TTC549 (cell line): ENCODE data around the gene TNS3.
"Not testable (repeated sequence)": the region's sequence is repeated elsewhere in the genome, so short reads cannot be mapped to it uniquely, and the experiment has no call there.

Experiments
- FAIRE-seq: peaks from 2 replicates; lab custom pipeline; 2012; peaks lifted over from hg19 to GRCh38; lab: Jason Lieb, UNC

Gene TNS3

DNA sequence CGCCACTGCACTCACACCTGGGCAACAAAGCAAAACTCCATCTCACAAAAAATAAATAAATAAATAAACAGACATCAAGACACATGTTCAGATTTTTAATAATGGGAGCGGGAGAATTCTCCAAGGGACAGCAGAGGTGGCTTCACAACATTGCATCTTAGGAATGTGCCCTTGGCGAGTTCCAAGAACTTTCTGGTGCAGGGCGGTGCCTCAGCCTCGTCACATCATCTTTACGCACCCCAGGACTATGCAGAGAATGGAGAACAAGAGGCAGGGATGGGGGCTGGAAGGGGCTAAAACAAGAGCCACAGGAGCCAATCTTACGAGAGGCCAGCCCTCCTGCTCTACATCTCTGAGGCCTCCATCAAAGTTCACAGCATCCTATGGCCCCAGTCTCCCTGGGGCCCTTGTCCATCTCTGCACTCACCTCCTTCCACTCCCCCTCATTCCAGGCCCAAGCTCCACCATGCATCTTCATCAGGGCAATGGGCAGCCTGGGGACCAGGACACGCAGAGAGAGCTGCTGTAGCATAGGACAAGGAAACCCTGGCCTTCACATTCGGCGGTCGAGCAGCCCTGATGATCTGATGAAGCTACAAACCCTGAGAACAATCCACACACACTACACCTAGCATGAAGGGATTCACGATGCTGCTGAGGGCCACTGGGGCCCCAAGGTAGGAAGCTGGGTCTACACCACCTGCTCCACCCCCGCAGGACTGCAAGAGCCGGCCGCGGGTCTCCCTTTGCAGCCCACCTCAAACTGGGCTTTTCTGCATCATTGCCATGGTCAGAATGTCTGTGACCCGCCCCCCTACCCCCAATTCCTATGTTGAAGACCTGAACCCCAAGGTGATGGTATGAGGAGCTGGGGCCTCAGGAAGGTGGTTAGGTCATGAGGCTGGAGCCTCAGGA lies 22.3 kb downstream of the TNS3 start:
- FAIRE-seq = no peak

DNA sequence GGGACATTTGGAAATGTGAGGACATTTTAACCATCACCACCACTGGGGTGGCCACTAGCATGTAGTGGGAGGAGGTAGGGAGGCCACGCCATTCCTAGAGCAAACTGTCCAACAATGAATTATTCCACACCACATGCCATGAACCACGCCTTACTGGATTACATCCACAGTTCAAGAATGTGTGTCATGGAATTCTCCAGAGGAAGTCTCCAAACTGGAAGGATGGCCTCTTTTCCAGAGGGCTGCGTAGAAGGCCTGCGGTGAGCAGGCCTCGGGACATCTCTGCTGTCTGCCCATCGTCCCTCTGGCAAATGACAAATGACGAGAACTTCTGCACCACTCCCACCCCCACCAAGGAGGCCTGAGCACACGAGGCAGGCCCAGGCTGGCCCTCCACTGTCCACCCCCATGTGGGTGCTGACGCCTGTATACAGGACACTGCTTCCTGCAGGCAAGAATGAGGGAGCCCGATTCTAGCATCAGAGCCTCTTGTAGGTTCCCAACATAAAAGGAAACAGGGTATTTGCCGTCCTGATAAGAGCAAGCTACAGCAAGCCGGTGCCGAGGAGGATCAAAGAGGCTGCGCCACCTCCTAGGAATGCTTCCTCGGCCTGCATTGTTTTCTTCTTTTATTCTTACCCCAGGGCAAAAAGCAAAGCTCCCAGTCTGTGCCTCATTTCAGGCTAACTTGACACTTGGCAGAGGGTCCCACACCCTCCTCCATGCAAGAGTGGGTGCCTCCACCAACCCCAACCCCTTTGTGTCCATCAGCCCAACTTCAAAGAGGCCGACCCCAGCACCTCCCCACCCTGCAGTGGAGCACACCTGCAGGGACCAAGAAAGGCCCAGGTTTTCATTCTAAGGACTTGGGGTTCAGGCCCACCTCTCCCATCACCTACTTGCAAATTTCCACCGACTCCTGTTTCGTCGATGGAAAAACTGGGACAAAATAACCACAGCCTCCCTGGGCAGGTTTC lies 23.9 kb downstream of the TNS3 start:
- FAIRE-seq = no peak

- no peak for FAIRE-seq
These were observed 24.6 kb downstream of the TNS3 start for GRCh38 chr7:47557317-47557693.

- no peak for FAIRE-seq
These were observed 25.3 kb downstream of the TNS3 start for GRCh38 chr7:47556511-47557180.

DNA sequence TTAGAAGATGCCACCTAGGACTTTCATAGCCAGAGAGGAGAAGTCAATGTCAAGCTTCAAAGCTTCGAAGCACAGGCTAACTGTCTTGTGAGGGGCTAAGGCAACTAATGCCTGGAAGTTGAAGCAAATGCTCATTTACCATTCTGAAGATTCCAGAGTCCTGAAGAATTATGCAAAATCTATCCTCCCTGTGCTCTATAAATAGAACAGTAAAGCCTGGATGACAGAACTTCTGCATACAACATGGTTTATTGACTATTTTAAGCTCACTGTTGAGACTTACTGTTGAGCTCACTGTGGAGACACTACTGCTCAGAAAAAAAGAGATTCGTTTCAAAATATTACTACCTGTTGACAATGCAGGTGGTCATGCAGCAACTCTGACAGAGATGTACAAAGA lies 28.6 kb downstream of the TNS3 start:
- FAIRE-seq = no peak

DNA sequence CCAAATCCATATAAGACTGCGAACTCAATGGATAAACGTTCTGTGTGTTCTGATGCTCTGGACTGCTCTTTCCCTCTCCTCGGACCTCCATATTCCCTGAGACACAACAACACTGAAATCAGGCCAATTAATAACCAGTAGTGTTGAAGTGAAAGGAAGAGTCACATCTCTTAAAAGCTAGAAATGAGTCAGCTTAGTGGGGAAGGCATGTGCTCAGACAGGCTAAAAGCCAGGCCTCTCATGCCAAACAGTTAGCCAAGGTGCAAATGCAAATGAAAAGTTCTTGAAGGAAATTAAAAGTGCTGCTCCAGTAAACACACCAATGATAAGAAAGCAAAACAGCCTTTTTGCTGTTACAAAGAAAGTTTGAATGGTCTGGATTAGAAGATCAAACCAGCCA lies 29.3 kb downstream of the TNS3 start:
- no peak for FAIRE-seq

DNA sequence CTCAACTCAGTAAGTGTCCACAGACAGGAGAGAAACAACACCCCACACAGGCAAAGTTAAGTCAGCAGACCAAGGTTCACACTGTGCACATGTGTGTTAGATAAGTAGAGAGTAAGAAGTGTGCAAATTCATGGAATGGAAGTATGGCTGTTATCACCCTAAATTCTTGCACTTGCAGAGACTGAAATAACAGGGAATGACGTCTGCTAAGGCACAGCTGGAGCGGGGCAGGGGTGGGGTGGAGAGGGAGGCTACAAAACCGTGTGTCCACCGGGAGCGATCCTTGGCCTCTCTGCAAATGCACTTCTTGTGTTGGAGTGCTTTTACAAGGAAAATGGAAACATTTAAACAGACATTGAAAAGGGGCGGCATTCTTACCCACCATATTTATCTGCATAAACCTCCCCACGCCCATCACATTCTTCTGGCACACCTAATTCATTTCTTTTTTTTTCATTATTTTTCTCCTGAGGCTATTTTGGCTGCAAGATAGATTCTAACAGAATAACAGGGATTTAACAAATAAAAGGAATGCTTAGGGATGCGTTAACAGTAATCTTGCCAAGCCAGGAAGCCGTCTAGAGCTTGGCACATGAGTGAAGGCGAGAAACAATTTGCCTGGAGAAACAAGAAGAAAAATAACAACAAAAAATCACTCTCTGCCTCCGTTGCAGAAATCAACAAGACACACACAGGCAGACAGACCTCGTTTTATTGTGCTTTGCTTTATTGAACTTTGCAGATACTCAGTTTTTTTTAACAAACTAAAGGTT lies 30.1 kb downstream of the TNS3 start:
- FAIRE-seq = no peak

GRCh38 chr7:47550788-47551470 lies 31.0 kb downstream of the TNS3 start:
- no peak for FAIRE-seq

DNA sequence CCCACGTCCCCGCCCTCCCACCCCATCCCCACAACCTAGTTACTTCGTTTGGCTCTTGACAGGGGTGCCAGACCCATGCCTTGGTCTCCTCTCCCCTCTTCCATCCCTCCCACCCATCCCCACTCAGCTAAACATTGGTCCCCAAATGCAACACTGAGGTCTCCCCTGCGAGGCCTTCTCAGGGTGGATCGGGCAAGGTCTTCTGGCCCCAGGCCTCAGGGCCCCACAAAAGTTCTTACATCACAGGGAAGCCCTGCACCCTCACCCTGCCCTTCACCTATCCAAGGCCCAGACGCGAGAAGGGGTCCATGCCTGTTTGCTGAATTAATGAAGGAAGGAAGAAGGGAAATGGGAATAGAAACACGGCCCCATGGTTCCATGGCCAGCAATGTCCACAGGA lies 32.0 kb downstream of the TNS3 start:
- no peak for FAIRE-seq

DNA sequence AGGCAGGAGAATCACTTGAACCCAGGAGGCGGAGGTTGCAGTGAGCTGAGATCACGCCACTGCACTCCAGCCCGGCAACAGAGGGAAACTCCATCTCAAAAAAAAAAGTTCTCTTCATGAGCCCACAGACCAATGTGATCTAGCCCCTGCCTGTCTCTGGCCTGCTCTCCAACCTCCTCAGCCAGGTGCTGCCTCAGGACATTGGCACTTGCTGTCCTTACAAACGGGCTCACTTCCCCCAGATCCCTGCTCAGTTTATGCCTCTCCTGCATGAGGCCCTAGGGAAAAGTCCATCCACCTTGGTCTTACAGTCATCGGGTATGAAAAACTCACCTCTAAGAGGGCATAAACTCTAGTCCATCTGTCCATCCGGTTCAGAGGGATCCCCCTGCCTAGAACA lies 32.5 kb downstream of the TNS3 start:
- FAIRE-seq = no peak

DNA sequence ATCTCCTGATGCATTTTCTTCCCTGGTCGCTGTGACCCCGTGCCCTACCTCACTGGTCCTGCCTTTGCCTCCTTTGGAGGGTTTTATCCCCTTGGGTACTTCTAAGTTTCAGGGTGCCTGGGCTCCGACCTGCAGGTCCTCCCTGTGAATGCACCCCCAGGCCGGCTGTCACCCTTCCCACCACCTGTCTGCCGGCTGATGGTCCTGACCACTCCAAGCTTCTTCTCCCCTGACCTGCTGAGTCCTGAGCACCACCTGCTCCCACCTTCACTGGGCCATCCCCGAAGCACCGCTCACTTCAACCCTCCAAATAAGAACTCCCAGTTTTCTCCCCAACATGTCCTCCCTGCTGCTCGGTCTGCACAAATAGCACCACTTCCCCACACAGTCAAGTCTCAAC lies 33.4 kb downstream of the TNS3 start:
- no peak for FAIRE-seq

GRCh38 chr7:47546733-47547494 lies 35.0 kb downstream of the TNS3 start:
- no peak for FAIRE-seq

GRCh38 chr7:47546171-47546570 lies 35.7 kb downstream of the TNS3 start:
- no peak for FAIRE-seq

GRCh38 chr7:47544416-47544815 lies 37.5 kb downstream of the TNS3 start:
- FAIRE-seq = no peak

GRCh38 chr7:47543714-47544113 lies 38.2 kb downstream of the TNS3 start:
- no peak for FAIRE-seq

- no peak for FAIRE-seq
These were observed 38.9 kb downstream of the TNS3 start for GRCh38 chr7:47543056-47543455.

GRCh38 chr7:47542051-47542450 lies 39.9 kb downstream of the TNS3 start:
- FAIRE-seq = no peak

DNA sequence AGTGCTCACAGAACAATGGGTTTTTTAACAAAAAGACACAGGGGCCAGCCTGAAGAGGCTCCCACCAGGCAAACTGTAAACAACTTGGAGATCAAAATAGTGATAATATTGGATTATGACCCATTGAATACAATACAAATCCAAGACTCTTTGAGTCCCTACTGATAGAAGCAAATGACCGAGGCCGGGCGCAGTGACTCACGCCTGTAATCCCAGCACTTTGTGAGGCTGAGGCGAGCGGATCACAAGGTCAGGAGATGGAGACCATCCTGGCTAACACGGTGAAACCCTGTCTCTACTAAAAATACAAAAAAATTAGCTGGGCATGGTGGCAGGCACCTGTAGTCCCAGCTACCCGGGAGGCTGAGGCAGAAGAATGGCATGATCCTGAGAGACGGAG lies 40.4 kb downstream of the TNS3 start:
- FAIRE-seq = not testable (repeated sequence)

GRCh38 chr7:47540387-47541350 lies 41.2 kb downstream of the TNS3 start:
- no peak for FAIRE-seq
